HFF-Myc (cell line): ENCODE results near the gene MIPEP.
"Not testable (repeated sequence)": the region's sequence is repeated elsewhere in the genome, so short reads cannot be mapped to it uniquely, and the experiment has no call there.

Experiments used
- DNase-seq: peaks from one replicate; pipeline ENCODE4 v3.0.0-alpha.2; 2011; ENCODE audit warnings: low read depth; ENCODE audit errors: extremely low read depth
- H3K4me3 ChIP-seq: replicated peaks from 2 replicates; pipeline ENCODE4 v1.5.1; 2011; ENCODE audit warnings: low read depth, mild to moderate bottlenecking, control low read depth, low read length
- CTCF ChIP-seq: IDR thresholded peaks from 2 replicates; pipeline ENCODE4 v1.5.1; 2012; ENCODE audit warnings: mild to moderate bottlenecking, low read depth, low read length, control low read depth; ENCODE audit errors: missing control alignments

Gene MIPEP

GRCh38 chr13:23763318-23763717, 125.9 kb downstream of the MIPEP start:
- H3K4me3 ChIP-seq = no peak overlapping the region
- no peak for DNase-seq
- TF ChIP-seq CTCF = no peak

GRCh38 chr13:23761760-23762159, 127.4 kb downstream of the MIPEP start:
- DNase-seq = not testable (repeated sequence)

GRCh38 chr13:23760000-23760399, 129.2 kb downstream of the MIPEP start:
- no peak for TF ChIP-seq CTCF
- no peak for DNase-seq
- no peak overlapping the region for H3K4me3 ChIP-seq

More at GRCh38 chr13:23761760-23762159, 127.4 kb downstream of the MIPEP start:
- not testable (repeated sequence) for H3K4me3 ChIP-seq

GRCh38 chr13:23758798-23759527, 130.2 kb downstream of the MIPEP start:
- no peak overlapping the region for H3K4me3 ChIP-seq
- TF ChIP-seq CTCF = no peak
- DNase-seq = no peak

- no peak for DNase-seq
- no peak for TF ChIP-seq CTCF
- no peak overlapping the region for H3K4me3 ChIP-seq
Observed at GRCh38 chr13:23754997-23755396, 134.2 kb downstream of the MIPEP start.

- no peak overlapping the region for H3K4me3 ChIP-seq
- no peak for TF ChIP-seq CTCF
- no peak for DNase-seq
Observed at GRCh38 chr13:23754506-23754905, 134.7 kb downstream of the MIPEP start.

GRCh38 chr13:23753458-23753857, 135.7 kb downstream of the MIPEP start:
- DNase-seq = no peak
- no peak overlapping the region for H3K4me3 ChIP-seq
- no peak for TF ChIP-seq CTCF
